Kidney tubule cell (primary cell): ENCODE measurements around the gene CHCHD6.

Experiments
- DNase-seq: peaks from one replicate; pipeline ENCODE4 v3.0.0-alpha.2; 2018; ENCODE audit warnings: low spot score

Gene CHCHD6

GRCh38 chr3:126995926-126996512, 292.0 kb downstream of the CHCHD6 start:
- no peak for DNase-seq

GRCh38 chr3:126996905-126997304, 292.9 kb downstream of the CHCHD6 start:
- DNase-seq, result peak; percentile 13

- DNase-seq, result no peak
Observed at GRCh38 chr3:126997455-126998038, 293.5 kb downstream of the CHCHD6 start.

GRCh38 chr3:126998320-126998719, 294.3 kb downstream of the CHCHD6 start:
- DNase-seq, result no peak

- DNase-seq, result no peak
Observed at GRCh38 chr3:126998728-126999127, 294.7 kb downstream of the CHCHD6 start.

- no peak for DNase-seq
Observed at GRCh38 chr3:126999383-126999782, 295.3 kb downstream of the CHCHD6 start.

- DNase-seq, result no peak
Observed at GRCh38 chr3:127000119-127000518, 296.1 kb downstream of the CHCHD6 start.

GRCh38 chr3:127000761-127001160, 296.7 kb downstream of the CHCHD6 start:
- DNase-seq, result no peak

GRCh38 chr3:127001486-127002194, 297.6 kb downstream of the CHCHD6 start:
- DNase-seq, result no peak

GRCh38 chr3:127002195-127003174, 298.4 kb downstream of the CHCHD6 start:
- DNase-seq, result peak; percentile 93

GRCh38 chr3:127003175-127003555, 299.1 kb downstream of the CHCHD6 start:
- DNase-seq, result no peak

GRCh38 chr3:127003601-127004280, 299.7 kb downstream of the CHCHD6 start:
- no peak for DNase-seq

- no peak for DNase-seq
Observed at GRCh38 chr3:127004641-127005397, 300.8 kb downstream of the CHCHD6 start.

GRCh38 chr3:127005864-127006500, 301.9 kb downstream of the CHCHD6 start:
- DNase-seq, result no peak

- peak; percentile 20 for DNase-seq
Observed at GRCh38 chr3:127006781-127007436, 302.9 kb downstream of the CHCHD6 start.

- DNase-seq, result no peak
Observed at GRCh38 chr3:127008236-127008635, 304.2 kb downstream of the CHCHD6 start.

GRCh38 chr3:127009531-127009930, 305.5 kb downstream of the CHCHD6 start:
- DNase-seq, result no peak
